SK-N-SH treated with all-trans-retinoic acid at 6 μM for 48 hours (cell line): ENCODE data around the gene GRAMD4.

Source experiments
- ARNTL ChIP-seq: fragments of 450-650 bp; formaldehyde crosslinking; IDR thresholded peaks from 2 replicates; pipeline ENCODE4 v1.5.0; 2020; ENCODE audit warnings: low read depth, mild to moderate bottlenecking, moderate library complexity, borderline replicate concordance
- CSDC2 ChIP-seq: fragments of 250-450 bp; sonication (Bioruptor Pico); IDR thresholded peaks from 2 replicates; pipeline ENCODE4 v1.5.0; 2020; ENCODE audit warnings: mild to moderate bottlenecking, moderate library complexity
- ESRRG ChIP-seq: fragments of 250-450 bp; sonication (Bioruptor Pico); IDR thresholded peaks from 2 replicates; pipeline ENCODE4 v1.6.1; 2021; ENCODE audit warnings: mild to moderate bottlenecking
- ISL1 ChIP-seq: fragments of 250-450 bp; sonication (Bioruptor Pico); IDR thresholded peaks from 2 replicates; pipeline ENCODE4 v2.1.2; 2022; ENCODE audit warnings: mild to moderate bottlenecking, moderate library complexity
- PATZ1 ChIP-seq: fragments of 250-450 bp; sonication (Bioruptor Pico); IDR thresholded peaks from 2 replicates; pipeline ENCODE4 v1.8.0; 2020; ENCODE audit warnings: mild to moderate bottlenecking, moderate library complexity, borderline replicate concordance
- POU6F1 ChIP-seq: fragments of 250-450 bp; sonication (Bioruptor Pico); IDR thresholded peaks from 2 replicates; pipeline ENCODE4 v1.8.0; 2021; ENCODE audit warnings: low read depth, mild to moderate bottlenecking, moderate library complexity, borderline replicate concordance
- RARB ChIP-seq: fragments of 250-450 bp; sonication (Bioruptor Pico); IDR thresholded peaks from 2 replicates; pipeline ENCODE4 v1.8.0; 2021; ENCODE audit warnings: mild to moderate bottlenecking, moderate library complexity
- SNAI2 ChIP-seq: fragments of 250-450 bp; sonication (Bioruptor Pico); IDR thresholded peaks from 2 replicates; pipeline ENCODE4 v1.5.0; 2020; ENCODE audit warnings: mild to moderate bottlenecking, moderate library complexity
- ZFP3 ChIP-seq: fragments of 250-450 bp; sonication (Bioruptor Pico); IDR thresholded peaks from 2 replicates; pipeline ENCODE4 v1.5.0; 2020; ENCODE audit warnings: mild to moderate bottlenecking, moderate library complexity
- ZNF70 ChIP-seq: fragments of 450-650 bp; formaldehyde crosslinking; IDR thresholded peaks from 2 replicates; pipeline ENCODE4 v1.5.0; 2020; ENCODE audit warnings: mild to moderate bottlenecking, moderate library complexity
- ZNF8 ChIP-seq: fragments of 450-650 bp; formaldehyde crosslinking; IDR thresholded peaks from 2 replicates; pipeline ENCODE4 v1.5.0; 2020; ENCODE audit warnings: mild to moderate bottlenecking, moderate library complexity

- TF ChIP-seq ARNTL (CRISPR knock-in tag) (no peak), CSDC2 (CRISPR knock-in tag) (no peak), ZFP3 (CRISPR knock-in tag) (no peak), ZNF8 (CRISPR knock-in tag) (no peak), PATZ1 (CRISPR knock-in tag) (no peak), POU6F1 (CRISPR knock-in tag) (no peak), RARB (CRISPR knock-in tag) (no peak), ISL1 (CRISPR knock-in tag) (no peak), ZNF70 (CRISPR knock-in tag) (no peak), ESRRG (CRISPR knock-in tag) (no peak), SNAI2 (CRISPR knock-in tag) (no peak)
Observed at GRCh38 chr22:46612904-46613605, 7.1 kb upstream of the GRAMD4 start.
